Stimulated activated CD4-positive, alpha-beta T cell treated with anti-CD3 and anti-CD28 coated beads, Interleukin-2, amount 100 ng/mL, for 24 hours (primary cell): Measurements from ENCODE around the gene PLD3.
"Not testable (repeated sequence)": the region's sequence is repeated elsewhere in the genome, so short reads cannot be mapped to it uniquely, and the experiment has no call there.

Experiments used
- DNase-seq, 2 donors: peaks; one replicate each; pipeline ENCODE4 v3.0.0-alpha.2; 2020

The PLD3 gene

GRCh38 chr19:40392894-40393517 lies 44.5 kb downstream of the PLD3 start:
- DNase-seq = no peak

GRCh38 chr19:40393894-40394815 lies 45.7 kb downstream of the PLD3 start:
- DNase-seq = no peak

GRCh38 chr19:40394816-40395210 lies 46.3 kb downstream of the PLD3 start:
- no peak for DNase-seq

DNA sequence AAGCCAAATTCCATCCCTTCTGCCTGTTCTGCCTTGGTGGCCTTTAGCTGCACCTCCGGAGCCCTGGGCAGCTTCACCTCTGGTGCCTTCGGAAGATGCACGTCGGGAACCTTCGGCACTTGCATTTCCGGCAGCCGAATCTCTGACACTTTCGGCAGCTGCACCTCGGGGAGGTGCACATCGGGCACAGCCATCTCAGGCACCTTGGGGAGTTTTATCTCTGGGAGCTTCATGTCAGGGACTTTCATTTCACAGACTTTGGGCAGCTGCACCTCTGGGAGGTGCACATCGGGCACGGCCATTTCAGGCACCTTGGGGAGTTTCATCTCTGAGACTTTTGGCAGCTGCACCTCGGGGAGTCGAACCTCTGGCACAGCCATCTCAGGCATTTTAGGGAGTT lies 47.5 kb downstream of the PLD3 start:
- DNase-seq = no peak

DNA sequence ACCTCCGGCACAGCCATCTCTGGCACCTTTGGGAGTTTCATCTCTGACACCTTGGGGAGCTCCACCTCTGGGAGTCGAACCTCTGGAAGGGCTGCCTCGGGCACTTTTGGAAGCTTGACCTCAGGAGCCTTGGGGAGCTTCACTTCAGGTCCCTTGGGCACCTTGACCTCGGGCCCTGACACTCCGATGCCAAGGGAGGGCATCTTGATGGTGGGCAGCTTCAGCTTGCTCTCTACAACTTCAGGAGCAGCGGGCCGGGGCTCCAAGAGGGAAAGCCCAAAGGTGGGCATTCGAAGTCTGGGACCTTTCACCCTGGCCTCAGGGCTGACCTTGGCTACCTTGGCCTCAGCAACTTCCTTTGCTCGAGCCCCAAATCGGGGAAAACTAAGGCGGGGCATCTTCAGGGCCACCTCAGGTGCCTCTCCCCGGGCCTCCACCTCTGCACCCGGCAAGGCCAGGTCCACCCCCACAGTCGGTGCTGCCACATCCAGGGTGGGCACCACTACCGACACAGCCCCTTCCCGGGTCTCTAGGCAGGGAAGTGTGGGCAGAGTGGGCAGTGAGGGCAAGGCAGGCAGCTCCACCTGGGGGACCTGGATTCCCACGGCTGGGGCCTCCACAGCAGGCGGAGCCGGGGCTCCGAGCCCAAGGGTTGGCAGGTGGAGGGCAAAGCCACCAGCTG lies 48.5 kb downstream of the PLD3 start:
- no peak for DNase-seq

GRCh38 chr19:40397568-40397906 lies 49.0 kb downstream of the PLD3 start:
- no peak for DNase-seq

DNA sequence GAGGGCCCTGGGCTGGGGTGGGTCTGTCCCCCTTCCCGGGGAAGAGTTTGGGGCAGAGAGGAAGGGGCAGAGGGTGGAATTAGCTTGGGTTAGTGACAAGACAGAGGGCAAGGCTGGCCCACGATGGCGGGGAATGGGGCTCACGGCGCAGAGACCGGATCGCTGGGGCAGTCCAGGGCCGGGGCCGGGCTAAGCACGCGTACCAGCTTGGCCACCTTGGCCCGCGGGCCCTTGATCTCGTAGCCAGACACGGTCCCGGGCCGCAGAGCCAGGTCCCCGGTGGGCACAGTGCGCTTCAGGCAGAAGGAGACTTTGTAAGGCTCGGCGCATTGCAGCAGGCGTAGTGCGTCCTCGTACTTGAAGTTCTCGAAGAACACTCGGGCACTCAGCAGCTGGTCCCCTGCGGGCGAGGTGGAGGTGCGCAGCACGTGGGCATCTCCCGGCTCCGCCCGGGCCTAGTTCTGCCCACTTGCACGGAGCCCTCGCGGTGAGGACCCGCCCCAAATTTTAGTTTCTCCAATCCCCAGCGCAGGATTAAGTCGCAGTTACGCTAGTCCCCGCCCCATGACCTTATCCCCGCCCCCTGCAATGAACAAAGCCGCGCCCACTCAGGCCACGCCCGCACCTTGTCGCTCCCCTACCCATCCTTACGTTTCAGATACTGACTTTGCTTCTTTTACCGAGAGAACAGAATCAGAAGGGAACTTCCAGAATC lies 50.1 kb downstream of the PLD3 start:
- DNase-seq = peak; percentile 63 to 71

GRCh38 chr19:40400559-40400958 lies 52.1 kb downstream of the PLD3 start:
- no peak for DNase-seq

GRCh38 chr19:40403262-40403984 lies 54.9 kb downstream of the PLD3 start:
- DNase-seq = peak; percentile 76 to 88

- no peak for DNase-seq
Measured at GRCh38 chr19:40407714-40408597, 59.5 kb downstream of the PLD3 start.

DNA sequence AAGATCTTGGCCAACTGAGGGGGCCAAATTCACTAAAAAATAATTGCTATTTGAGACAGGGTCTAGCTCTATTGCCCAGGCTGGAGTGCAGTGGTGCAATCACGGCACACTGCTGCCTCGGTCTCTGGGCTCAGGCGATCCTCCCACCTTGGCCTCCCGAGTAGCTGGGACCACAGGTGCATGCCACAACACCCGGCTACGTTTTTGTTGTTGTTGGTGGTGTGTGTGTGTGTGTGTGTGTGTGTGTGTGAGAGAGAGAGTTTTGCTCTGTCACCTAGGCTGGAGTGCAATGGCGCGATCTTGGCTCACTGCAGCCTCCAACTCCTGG lies 60.1 kb downstream of the PLD3 start:
- DNase-seq = not testable (repeated sequence)

- no peak for DNase-seq
Measured at GRCh38 chr19:40410030-40410389, 61.5 kb downstream of the PLD3 start.

GRCh38 chr19:40411125-40411842 lies 62.8 kb downstream of the PLD3 start:
- DNase-seq = no peak

DNA sequence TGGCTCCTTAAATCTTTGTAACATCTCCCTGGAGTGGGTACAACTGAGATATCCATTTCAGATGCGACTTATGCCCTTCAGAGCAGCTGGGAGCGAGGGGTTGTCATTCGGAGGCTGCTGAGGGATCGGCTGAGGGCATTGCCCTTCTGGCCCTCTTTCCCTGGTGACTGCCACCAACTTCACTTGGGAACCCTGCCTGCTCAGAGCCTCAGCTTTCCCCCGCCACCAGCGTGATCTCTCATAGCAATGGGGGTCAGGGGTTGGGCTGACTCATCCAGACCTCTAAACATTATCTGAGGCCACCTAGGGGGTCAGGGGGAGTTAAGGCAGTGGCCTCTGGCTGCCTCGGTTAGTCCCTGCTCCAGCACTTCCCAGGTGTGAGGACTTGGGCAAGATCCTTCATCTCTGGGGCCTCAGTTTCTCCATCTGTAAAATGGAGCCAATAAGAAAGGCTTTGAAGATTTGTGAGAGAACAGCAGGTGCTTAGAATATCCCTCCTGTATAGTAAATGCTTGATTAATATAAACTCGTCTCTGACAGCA lies 63.5 kb downstream of the PLD3 start:
- DNase-seq = no peak

DNA sequence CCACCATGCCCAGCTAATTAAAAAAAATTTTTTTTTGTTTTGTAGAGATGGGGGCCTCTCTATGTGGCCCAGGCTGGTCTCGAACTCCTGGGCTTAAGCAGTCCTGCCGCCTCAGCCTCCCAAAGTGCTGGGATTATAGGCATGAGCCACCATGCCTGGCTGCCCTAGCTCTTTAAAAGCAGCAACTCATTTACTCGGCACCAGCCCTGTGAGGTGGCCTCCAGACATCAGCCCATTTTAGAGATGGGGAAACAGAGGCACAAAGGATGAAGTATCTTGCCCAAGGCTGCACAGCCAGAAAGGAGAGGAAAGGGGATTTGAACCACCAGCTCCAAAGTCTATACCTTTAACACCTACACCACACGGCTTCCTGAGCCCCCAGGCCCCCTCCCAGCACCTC lies 64.4 kb downstream of the PLD3 start:
- DNase-seq = no peak

GRCh38 chr19:40413291-40413845 lies 64.9 kb downstream of the PLD3 start, which contains the start of gene PRX:
Gene PRX, minus strand, starts transcription at chr19:40413378. Its CDS starts 5,446 bp downstream, at chr19:40407932.
- DNase-seq = no peak

DNA sequence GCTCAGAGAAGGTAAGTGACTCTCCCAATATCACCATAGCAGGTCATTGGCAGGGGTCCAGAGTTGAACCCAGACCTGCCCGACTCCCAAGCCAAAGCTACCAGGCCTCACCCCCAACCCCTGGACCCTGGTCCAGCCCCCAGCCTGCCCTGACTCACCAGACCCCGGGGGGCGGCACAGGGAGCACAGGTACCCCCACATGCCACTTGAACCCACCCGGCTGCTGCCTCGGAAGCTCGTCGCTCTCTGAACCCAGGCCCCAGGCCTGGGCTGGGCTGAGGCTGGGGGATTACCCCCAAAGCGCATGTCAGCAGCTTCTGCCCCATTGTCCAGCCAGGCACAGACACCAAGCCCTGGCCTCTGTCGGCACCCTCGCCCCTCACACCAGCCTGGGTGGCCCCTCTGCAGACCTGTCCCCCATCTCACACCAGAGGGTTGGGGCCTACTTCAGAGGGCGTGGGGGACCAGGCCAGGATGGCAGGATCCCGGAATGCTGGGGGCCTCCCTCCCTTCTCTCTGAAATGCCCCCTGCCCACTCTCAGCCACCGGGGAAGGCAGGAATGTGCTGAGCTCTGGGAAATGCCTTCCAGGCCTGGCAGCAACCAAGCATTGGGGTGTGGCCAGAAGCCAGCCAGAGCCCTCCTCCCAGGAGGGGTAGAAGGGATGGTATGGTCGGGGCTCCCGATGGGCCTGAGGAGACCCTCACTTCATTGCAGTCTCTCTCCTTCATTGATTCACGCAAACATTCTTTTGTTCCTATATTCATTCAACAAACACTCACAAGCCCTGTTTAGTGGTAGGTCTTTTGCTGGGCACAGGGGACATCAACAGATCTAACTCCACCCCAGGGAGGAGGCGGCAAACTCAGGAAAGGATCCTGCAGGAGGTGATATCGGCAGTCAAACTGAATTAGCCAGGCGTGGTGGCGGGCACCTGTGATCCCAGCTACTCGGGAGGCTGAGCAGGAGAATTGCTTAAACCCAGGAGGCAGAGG lies 66.3 kb downstream of the PLD3 start:
- DNase-seq = no peak

DNA sequence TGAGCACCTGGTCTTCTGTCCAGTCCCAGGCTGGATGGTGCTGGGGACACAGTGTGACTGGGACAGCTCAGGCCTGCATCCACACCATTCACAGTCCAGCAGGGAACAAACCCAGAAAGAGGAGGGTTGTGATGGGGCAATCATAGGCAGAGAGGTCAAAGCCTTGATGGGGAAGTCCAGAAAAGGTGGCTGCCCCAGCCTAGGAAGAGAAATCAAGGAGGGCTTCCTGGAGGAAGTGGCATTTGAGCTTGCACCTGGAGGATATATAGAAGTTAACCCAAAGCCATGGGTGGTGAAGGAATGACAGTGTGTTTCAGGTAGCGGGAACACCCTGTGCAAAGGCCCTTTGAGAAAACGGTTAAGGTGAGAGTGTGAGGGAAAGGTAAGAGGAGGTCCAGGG lies 67.3 kb downstream of the PLD3 start:
- DNase-seq = no peak
